Mucosa of stomach (tissue), 1 donor: ENCODE data around the gene SRSF4.
A peak's percentile ranks its signal among the peaks of the same experiment; 100 is the strongest.

Experiments used
- H3K27me3 ChIP-seq: one replicate; pipeline ENCODE4 v1.7.0; 2013; ENCODE audit warnings: mild to moderate bottlenecking, low read length; ENCODE audit not compliant: control insufficient read depth, insufficient read depth
- H3K36me3 ChIP-seq: one replicate; pipeline ENCODE4 v1.7.0; 2013; ENCODE audit warnings: low read length; ENCODE audit not compliant: control insufficient read depth, insufficient read depth
- H3K4me1 ChIP-seq: one replicate; pipeline ENCODE4 v1.7.0; 2013; ENCODE audit warnings: mild to moderate bottlenecking, low read length; ENCODE audit not compliant: control insufficient read depth, insufficient read depth
- H3K4me3 ChIP-seq: one replicate; pipeline ENCODE4 v1.7.0; 2013; ENCODE audit warnings: low read length
- H3K9ac ChIP-seq: one replicate; pipeline ENCODE4 v1.7.0; 2013; ENCODE audit warnings: mild to moderate bottlenecking, low read length, moderate library complexity
- H3K9me3 ChIP-seq: one replicate; pipeline ENCODE4 v1.7.0; 2013; ENCODE audit warnings: mild to moderate bottlenecking, low read length, moderate library complexity; ENCODE audit not compliant: control insufficient read depth
- donor health status: Pancreatic carcinoma.

SRSF4 gene

DNA sequence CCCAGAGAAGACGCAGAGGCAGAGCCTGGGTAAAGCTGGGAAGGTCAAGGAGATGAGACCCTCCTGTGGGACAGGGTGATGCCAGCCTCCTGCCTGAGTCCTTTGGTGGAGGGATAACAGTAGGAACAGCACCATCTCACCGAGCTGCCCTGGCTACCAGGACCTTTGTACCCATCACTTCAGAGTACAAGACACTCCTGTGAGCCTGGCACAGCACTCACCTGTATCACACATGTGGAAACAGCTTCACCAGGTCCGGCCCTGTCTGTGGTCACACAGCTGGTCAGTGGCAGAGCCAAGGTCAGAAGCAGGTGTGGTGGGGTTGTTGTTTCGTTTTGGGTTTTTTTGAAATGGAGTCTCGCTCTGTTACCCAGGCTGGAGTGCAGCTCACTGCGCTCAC lies 53.0 kb downstream of the SRSF4 start:
- no peaks in the 10 kb centered on the region for H3K9me3 ChIP-seq
- H3K9ac ChIP-seq, result no peak overlapping the region

DNA sequence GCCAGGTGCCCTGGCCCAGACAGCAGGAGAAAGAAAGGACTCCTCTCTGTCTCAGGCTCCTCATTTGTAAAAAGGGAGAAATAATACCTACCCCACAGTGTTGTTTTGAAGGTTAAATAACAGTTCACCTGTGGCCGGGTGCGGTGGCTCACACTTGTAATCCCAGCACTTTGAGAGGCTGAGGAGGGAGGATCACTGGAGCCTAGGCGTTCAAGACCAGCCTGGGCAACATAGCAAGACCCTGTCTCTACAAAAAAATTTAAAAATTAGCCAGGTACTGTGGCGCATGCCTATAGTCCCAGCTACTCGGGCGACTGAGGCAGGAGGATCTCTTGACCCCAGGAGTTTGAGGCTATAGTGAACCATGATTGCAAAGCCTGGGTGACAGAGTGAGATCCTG lies 55.5 kb downstream of the SRSF4 start:
- Histone ChIP-seq H3K9ac (no peak overlapping the region), H3K4me1 (peaks cover 21% of the 10 kb centered on the region), H3K9me3 (no peaks in the 10 kb centered on the region), H3K4me3 (no peak overlapping the region), H3K27me3 (peaks cover 52% of the 10 kb centered on the region), H3K36me3 (no peaks in the 10 kb centered on the region)

More for the DNA sequence above, 53.0 kb downstream of the SRSF4 start:
- H3K36me3 ChIP-seq, result no peaks in the 10 kb centered on the region
- peaks cover 11% of the 10 kb centered on the region for H3K4me1 ChIP-seq
- H3K4me3 ChIP-seq, result no peak overlapping the region
- peaks cover 34% of the 10 kb centered on the region for H3K27me3 ChIP-seq

DNA sequence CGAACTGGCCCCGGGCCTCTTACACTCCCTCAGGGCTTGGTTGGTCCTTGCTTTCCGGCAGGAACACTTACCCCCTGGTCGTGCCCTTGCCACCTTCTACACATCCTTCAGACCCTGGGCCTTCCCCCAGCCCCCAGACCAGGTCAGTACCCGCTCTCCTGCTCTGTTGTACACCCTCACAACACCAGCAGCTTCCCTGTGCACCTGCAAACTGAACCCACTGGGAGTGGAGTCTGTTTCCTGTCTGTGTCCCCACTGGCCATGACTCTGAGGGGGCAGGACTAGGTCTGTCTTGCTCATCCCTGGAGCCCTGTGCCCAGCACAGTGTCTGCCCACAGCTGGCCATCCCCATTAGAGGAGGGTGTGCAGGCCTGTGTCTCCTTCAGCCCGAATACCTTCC lies 55.9 kb downstream of the SRSF4 start:
- no peak overlapping the region for H3K9ac ChIP-seq
- peaks cover 56% of the 10 kb centered on the region for H3K27me3 ChIP-seq
- no peak overlapping the region for H3K4me3 ChIP-seq
- H3K36me3 ChIP-seq, result no peaks in the 10 kb centered on the region
- peaks cover 21% of the 10 kb centered on the region for H3K4me1 ChIP-seq
- H3K9me3 ChIP-seq, result no peaks in the 10 kb centered on the region

DNA sequence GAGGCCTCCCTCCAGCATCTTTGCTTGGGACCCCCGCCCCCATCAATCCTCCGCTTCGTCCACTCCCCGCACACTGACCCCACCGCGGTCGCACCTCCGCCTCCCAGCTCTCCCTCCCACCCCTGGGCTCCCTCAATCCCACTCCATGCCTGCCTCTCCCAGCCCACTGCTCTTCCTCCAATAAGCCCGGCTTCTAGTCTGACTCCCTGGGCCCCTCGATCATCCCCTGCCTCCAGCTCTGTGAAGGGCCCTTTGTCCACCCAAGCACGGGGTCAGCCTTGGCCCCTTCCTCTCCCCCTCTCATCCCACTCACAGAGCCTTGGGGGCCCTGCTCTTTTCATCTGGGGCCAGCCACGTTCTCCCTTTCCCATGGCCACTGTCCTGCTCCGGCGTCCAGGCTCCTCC lies 56.5 kb downstream of the SRSF4 start:
- H3K36me3 ChIP-seq, result no peaks in the 10 kb centered on the region
- peaks cover 59% of the 10 kb centered on the region for H3K27me3 ChIP-seq
- H3K9me3 ChIP-seq, result no peaks in the 10 kb centered on the region
- no peak overlapping the region for H3K4me3 ChIP-seq
- peak overlapping the region; percentile 75 for H3K9ac ChIP-seq
- peaks cover 21% of the 10 kb centered on the region for H3K4me1 ChIP-seq

DNA sequence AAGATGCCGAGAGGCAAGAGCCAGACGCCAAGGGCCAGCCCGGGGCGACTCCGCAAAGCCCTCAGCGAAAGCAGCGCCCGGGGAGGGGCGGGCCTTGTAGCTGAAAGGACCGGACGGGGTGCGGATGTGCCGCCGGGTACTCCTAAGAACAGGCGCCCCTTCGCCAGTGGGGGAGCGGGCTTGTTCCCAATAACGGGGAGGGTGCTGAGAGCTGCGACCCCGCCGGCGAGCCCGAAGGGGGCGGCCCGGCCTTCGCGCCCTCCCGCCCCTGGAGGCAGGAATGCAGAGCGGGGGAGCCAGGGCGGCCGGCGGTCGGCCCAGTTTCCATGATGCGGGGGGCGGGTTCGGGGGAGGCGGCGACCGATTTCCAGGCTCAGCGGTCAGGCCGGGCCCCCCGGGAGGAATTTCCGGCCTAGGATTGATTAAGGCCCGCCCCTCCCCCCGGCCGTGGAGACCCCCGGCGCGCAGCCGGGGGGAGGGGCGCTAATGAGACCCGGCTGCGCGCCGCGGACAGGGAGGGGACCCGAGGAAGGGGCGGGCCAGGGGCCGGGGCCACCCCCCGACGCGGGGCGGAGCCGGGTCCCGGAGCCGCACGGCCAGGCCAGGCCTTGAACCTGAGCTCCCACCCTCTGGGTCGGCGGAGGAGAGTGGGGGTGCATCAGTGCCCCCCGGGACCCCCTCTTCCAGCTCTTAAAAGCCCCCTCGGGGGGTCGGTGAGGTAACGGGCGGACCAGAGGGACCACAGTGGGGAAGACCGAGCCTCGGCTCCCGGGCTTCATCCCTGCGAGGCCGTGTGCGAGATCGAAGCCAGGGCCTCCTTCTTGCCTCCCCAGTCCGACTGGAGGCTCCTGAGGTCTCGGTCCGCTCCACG lies 57.1 kb downstream of the SRSF4 start:
- peaks cover 59% of the 10 kb centered on the region for H3K27me3 ChIP-seq
- no peaks in the 10 kb centered on the region for H3K9me3 ChIP-seq
- peak overlapping the region; percentile 41 for H3K4me3 ChIP-seq
- H3K4me1 ChIP-seq, result peaks cover 21% of the 10 kb centered on the region
- peak overlapping the region; percentile 75 for H3K9ac ChIP-seq
- H3K36me3 ChIP-seq, result no peaks in the 10 kb centered on the region

DNA sequence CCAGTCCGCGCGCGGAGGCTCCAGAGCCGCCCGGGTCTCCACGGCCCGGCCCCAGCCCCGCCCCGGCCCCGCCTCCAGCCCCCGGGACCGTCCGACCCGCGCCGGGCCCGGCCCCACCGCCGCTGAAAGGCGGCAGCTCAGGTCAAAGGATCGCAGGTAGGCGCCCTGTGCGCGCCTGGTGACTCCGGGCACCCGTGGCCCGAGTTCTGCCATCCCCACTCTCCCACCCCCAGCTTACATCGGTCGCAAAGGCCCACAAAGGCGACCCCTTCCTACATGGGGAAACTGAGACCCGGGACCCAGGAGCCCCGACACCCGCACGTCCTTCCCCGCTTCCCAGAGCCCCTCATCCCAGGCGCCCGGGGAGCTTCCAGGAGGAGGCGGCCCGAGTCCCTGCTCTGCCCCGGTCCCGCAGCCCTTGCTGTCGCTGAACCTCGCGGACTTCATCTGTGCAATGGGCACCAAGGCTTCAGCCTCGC lies 57.8 kb downstream of the SRSF4 start, which contains the start of gene TMEM200B:
TSS of gene TMEM200B (minus strand) at position 17 of the 479 bp plus-strand sequence. CDS start 2,075 bp downstream, outside the sequence.
- H3K4me3 ChIP-seq, result peak within 1 kb of the TSS; percentile 41
- no peaks in the 10 kb centered on the region for H3K36me3 ChIP-seq
- peaks cover 21% of the 10 kb centered on the region for H3K4me1 ChIP-seq
- H3K9me3 ChIP-seq, result no peaks in the 10 kb centered on the region
- peak within 1 kb of the TSS; percentile 75 for H3K9ac ChIP-seq
- H3K27me3 ChIP-seq, result peaks cover 59% of the 10 kb centered on the region

DNA sequence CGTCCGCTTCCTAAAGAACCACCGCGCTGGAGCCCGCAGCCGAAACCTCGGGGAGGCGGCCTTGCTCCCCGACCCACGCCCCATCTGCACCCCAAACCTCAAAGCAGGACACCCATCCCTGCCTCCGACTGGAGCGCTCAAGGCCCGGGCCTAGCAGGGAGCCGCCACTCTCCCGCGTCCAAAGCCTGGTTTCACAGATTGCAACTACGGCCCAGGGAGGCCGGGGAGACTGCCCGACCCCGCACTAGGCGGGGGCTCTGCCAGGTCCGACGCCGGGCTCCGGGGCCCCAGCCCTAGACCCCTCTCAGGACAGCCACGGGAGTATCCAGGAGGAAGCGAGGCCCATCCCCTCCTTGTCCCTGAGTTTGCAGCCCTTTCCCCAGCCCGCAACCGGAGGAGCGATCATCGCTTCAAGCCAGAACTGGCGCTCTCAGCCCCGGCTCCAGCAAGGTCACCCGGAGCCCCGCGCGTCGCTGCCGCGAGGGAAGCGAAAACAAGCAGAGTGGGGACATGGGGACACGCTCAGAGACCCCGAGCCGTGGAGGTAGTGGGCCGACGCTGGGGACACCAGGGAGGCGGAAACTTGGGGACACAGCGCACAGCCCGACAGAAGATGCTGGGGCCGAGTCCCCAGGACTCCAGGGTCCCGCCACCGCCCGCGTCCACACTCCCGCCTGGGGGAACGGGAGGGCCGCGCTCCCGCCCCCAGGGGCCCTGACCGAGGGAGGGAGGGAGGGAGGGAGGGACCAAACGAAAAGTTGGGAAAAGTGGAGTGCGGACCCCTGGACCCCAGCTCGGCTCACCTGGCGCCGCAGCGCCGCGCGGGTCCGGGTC lies 58.4 kb downstream of the SRSF4 start:
- Histone ChIP-seq H3K36me3 (no peaks in the 10 kb centered on the region), H3K4me3 (no peak overlapping the region), H3K9ac (peak overlapping the region; percentile 55), H3K9me3 (no peaks in the 10 kb centered on the region), H3K27me3 (peaks cover 59% of the 10 kb centered on the region), H3K4me1 (peaks cover 21% of the 10 kb centered on the region)

DNA sequence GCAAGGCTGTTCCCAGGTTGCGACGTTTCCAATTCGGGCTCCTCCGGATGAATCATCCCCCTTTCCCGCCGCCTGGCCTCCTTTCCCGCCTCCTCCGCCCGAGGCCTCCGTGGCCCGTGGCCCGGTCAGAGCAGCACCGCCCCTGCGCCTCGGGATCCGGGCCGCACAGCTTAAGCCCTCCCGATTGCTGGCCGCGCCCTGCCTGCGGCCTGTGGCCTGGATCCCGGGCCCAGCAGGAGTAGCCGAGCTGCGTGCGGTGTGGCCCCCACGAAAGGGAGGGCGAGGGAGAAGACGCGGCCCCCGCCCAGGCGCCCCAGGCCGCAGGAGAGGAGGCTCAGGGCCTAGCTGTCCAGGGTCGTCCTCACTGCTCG lies 59.0 kb downstream of the SRSF4 start:
- H3K4me3 ChIP-seq, result no peak overlapping the region
- H3K36me3 ChIP-seq, result no peaks in the 10 kb centered on the region
- peaks cover 54% of the 10 kb centered on the region for H3K27me3 ChIP-seq
- H3K4me1 ChIP-seq, result peaks cover 21% of the 10 kb centered on the region
- no peaks in the 10 kb centered on the region for H3K9me3 ChIP-seq
- peak overlapping the region; percentile 55 for H3K9ac ChIP-seq

DNA sequence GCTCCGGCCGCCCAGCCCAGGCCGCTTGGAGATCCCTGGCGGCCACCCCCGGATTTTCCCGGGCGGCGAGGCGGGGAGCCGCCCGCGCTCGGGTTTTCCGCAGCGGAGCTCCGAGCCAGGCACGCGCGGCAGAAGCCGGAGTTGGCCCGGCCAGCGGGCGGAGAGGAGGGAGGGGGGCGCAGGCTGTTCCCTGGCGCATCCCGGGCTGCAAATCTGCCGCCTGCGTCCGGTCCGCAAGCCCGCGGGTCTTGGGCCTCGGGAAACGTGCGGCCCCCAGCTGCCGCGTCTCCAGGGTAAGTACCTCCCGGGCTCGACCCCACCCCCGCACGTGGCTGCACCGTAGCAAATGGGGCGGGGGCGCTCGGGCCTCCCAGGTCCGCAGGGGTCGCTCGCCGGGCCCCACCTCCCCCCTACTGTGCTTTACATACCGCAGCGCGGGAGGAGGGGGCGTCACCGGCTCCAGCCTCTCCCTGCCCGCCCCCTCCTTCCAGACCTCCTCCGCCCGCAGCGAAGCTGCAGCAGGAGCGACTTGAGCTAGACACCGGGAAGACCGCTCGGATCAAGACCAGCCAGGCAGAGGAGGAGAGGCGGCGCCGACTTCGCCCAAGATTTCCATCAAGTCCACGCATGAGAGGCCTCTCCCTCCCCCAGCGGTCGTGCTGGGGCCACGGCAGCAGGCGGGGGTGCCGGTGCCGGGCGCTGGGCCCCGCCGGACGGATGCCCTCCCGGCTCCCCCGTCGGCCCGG lies 59.6 kb downstream of the SRSF4 start:
- peak overlapping the region; percentile 55 for H3K9ac ChIP-seq
- no peaks in the 10 kb centered on the region for H3K36me3 ChIP-seq
- peaks cover 21% of the 10 kb centered on the region for H3K4me1 ChIP-seq
- H3K9me3 ChIP-seq, result no peaks in the 10 kb centered on the region
- H3K4me3 ChIP-seq, result no peak overlapping the region
- H3K27me3 ChIP-seq, result peaks cover 54% of the 10 kb centered on the region

DNA sequence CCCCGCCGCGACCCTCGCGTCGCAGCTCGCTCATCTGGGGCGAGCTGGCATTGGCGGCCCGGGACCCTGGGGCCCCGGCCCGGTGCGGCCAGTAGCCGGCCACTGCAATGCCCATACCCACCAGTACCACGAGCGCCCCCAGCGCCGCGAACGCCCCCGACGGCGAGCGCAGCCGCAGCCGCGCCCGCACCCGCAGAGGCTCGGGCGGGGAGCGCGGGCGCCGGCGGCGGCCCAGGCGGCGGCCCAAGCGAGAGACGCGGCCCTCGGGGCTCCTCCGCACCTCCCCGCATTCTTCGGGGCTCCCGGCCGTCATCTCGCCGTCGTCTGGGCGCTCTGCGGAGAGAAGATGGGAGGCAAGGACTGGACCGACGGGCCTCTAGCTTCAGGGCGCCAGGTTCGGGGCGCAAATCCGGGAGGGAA lies 60.2 kb downstream of the SRSF4 start:
- H3K4me1 ChIP-seq, result peaks cover 21% of the 10 kb centered on the region
- H3K27me3 ChIP-seq, result peaks cover 54% of the 10 kb centered on the region
- no peaks in the 10 kb centered on the region for H3K36me3 ChIP-seq
- H3K9me3 ChIP-seq, result no peaks in the 10 kb centered on the region
- H3K4me3 ChIP-seq, result no peak overlapping the region
- no peak overlapping the region for H3K9ac ChIP-seq

DNA sequence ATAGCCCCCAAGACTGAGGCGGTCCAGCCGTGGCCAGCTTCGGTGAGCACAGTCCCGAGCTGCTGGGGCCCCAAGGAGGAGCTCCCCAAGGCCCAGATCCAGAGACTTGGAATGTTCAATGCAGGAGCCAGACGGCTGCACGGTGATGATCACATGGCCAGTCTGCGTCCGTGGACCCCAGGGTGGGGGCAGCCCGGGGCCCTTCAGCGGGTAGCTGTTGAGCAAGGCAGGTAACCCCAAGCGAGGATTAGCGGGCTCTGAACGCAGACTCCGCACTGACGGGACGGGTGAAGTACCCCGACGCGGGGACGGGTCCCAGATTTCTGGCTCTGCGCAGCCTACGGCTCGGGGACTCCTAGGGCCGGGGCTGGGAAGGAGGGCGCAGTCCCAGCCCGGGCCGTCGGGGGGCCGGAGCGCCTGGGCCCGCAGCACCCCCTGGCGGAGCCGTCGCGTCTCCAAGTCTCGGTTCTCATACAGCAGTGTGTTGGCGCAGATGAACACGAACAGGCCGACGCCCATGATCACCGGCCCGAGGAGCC lies 60.7 kb downstream of the SRSF4 start:
- peaks cover 21% of the 10 kb centered on the region for H3K4me1 ChIP-seq

More for the DNA sequence above, 60.7 kb downstream of the SRSF4 start:
- Histone ChIP-seq H3K9me3 (no peaks in the 10 kb centered on the region), H3K36me3 (no peaks in the 10 kb centered on the region), H3K9ac (no peak overlapping the region), H3K4me3 (no peak overlapping the region), H3K27me3 (peaks cover 52% of the 10 kb centered on the region)
